GM21526 (cell line): ENCODE results near the gene GARNL3.

Source experiments
- ATAC-seq: cut with Tn5 transposase; IDR thresholded peaks from one replicate; pipeline ENCODE4 v1.9.1; 2021; ENCODE audit warnings: moderate library complexity; ENCODE audit not compliant: unreplicated experiment, low FRiP score

The GARNL3 gene

DNA sequence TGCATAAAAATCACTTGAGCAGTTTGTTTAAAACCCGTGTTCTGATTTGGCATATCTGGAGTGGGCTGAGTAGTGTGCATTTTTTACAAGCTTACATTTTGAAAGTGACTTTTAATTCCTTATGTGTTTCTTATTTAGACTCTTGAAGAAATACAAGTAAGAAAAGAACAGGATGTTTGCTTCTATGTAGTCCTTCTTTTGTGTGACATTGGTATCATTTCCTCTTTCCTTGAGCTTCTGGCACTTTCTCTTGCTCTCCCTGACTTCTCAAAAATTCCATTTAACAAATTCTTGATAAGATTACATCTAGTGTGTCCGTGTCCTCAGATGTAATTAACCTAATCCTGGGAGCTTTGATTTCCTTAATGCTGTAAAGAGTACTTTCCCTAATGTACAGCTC is 12.5 kb downstream of the GARNL3 start:
- no peak for ATAC-seq

DNA sequence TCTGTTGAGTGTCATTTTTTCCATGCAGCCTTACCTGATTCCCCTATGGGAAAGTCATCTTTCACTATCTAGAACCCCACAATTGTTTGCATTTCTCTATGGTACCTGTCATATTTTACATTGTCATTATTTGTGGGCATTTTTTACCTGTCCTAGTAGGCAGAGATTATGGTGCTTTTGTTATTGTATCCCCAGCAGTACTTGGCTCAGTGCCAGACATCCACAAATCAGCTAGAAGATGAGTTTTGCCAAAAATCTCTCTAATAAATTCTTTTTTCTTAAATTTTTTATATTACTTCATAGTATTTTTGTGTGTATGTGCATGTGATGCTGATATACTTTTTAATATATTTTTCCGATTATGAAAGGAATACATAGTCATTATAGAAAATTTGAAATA is 13.2 kb downstream of the GARNL3 start:
- no peak for ATAC-seq

DNA sequence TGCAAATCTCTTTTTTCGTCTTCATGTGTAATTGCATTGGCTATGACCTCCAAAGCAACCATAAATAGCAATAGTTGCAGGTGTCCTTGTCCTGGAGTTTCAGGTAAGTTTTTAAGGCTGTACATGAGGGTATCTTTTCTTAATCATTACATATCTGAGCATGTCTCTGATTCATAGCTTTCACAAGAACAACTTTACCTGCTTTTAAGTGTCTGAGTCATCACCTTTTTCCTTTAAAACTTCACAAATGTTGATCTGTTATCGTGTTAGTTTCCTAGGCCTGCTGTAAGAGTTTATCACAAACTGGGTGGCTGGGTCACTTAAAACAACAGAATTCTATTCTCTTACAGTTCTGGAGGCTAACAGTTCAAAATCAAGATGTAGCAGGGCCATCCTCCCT is 13.8 kb downstream of the GARNL3 start:
- no peak for ATAC-seq

DNA sequence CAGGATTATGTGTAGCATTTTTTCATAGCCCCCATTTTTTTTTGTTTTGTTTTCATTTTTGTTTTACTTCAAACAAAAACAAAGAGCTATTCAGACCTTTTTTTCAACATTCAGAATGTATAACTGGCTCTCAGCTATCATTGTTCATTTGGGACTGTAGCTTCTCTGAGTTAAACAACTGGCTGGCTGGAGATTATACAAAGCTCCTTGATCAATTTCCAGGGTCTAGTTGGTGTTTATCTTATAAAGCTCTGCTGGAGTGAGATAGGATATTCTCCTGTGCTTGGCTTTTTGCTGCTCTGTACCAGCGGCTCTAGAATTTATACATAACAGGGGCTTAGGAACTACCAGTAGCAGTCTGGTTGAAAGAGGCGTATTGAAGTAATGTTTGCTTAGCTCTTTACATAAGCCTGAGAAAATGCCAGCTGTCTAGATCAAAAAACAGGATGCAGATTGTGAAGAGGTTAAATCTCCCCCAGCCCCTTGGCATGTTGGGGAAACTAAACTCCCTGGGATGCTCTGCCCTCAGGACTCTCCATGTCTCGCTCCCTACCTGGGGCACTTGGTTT is 15.2 kb downstream of the GARNL3 start:
- no peak for ATAC-seq

DNA sequence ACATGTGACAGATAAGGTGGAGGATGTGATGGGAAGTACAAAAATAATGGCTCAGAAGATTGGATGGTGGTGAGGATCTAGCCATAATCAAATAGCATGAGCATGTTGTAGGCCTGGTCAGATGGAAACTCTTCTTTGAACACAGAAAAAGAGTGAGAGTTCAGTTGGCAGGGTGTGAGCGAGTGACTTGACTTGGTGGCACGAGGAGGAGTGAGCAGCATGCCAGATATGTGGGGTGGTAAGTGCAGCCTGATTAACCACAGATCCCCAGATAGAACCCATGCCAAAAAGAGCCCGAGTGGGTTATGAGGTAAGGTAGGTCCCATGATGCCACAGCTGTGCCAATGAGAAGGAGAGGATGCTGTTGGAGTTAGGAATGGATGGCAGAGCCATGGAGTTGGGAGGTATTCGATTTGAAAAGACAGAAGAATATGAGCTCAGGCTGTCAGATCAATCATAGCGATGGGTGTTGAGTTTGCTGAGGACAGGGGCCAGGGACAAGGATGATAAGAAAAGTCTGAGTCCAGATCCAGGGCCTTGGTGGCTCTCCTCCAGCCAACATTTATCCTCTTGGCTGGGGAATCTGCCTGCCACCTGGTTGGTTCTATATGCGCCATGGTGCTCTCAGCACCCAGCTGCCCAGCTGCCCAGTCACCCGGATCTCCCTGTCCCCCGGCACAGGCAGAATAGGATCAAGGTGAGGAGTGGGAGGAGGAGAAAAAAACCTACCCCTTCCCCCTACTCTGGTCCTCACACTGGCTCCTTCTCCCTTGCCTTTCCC is 16.5 kb downstream of the GARNL3 start:
- ATAC-seq: no peak

DNA sequence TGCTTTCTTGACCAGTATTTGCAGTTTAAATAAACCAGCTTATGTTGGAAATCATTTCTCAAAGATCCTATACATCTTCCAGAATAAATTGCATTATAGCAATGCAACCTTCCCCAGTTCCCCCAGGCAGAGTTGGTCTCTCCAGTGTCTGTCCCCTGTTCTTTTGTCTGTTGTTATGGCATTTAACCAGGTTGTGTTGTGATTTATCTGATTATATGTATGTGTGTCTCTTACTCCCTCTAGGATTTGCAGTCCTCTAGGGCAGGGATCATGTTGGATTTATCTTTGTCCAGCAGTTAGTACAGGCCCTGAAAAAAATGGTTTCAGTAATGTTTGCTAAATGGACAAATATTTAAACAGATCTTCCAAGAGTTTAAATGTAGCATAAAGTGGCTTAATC is 17.3 kb downstream of the GARNL3 start:
- ATAC-seq: no peak

DNA sequence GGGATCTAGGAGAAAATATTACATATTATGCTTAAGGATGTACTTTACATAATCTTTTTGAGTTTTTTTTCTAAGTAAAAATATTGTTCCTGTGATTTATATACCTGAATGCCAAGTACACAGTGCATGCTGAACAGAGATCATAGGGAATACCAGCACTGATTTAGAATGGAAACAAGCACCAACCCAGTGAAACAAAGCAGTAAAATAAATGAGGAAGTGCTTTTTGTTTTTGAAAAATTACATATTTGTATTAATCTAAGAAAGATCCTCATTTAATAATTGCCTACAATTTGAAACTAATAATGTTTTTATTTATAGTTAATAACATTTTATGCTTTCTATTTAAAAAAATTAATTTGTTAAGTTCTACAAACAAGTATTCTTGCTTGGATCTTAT is 18.0 kb downstream of the GARNL3 start:
- ATAC-seq: no peak

DNA sequence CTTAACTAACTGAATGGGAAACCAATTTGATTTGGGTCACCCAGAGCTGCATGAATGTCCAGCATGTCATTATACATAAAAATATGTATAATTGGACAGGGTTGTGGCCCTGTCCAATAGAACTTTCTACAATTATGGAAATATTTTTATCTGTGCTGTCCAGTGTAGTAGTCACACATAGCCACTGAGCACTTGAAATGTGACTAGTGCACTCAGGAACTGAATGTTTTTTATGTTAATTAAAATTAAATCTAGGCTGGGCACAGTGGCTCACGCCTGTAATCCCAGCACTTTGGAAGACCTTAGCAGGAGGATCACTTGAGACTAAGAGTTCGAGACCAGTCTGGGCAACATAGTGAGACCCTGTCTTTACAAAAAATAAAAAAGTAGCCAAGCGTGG is 18.6 kb downstream of the GARNL3 start:
- ATAC-seq: no peak

DNA sequence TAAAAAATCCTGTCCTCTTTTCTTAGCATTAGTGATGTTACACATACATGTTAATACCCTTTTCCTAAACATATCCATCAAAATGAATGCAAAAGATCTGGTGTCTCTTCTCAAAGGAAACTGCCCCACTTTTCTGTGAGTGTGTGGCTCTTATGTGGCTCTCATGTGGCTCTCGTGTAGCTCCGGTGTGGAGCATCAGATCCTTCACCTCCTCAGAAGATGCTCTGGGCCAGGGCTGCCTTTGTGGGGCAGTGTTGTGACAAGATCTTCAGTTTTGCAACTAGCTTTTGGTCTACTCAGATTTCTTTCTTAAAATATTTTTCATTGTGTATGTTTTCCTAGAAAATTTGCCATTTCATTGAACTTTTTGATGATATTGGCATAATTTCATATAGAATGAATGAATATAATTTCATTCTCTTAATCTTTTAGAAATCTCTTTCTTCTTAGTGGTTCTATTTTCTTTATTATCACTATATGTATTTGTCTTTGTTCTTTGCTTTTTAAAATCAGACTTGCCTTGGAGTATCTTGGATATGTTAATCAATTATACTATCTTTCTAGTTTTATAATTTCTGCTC is 19.4 kb downstream of the GARNL3 start:
- ATAC-seq: no peak

DNA sequence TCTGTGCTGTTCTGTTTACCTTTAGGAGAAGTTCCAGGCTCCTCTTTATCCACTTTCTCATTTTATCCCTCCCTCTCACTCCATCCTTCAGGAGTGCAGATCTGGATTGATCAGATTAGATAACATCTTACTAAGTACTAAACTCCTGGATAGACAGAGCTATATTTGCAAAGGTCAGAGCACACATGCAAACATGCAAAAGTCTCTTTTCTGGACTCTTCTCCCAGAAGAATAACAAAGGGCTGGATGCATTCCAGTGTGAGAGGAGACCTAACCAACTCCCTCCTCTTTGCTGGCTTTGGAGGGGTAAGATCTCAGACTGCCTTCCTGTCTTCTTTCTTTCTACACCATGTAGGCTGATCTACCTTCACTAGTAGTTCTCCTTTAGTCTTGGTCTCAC is 21.4 kb downstream of the GARNL3 start:
- ATAC-seq: no peak

DNA sequence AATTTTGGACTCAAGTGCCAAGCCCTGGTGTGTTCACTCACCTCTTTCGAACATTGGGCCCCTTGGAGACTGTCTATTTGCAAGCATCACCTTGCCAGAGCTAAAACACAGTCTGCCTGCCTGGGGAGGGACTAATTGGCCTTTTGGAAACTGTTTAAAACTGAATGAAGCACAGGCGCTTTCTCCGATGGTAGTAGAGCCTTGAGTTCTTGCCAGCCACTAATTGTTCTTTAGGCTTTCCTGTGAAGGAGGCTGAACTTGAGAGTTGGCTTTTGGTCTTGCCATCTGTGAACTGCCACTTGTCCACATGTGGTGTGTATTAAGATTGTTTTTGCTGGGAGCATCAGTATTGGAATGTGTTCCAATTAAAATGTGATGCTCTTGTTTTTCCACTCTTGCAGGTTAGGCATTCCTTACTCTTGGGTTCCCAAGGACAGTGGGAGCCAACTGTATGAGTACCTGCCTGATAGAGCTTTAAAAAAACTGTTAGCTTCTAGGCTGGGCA is 26.0 kb downstream of the GARNL3 start:
- no peak for ATAC-seq

DNA sequence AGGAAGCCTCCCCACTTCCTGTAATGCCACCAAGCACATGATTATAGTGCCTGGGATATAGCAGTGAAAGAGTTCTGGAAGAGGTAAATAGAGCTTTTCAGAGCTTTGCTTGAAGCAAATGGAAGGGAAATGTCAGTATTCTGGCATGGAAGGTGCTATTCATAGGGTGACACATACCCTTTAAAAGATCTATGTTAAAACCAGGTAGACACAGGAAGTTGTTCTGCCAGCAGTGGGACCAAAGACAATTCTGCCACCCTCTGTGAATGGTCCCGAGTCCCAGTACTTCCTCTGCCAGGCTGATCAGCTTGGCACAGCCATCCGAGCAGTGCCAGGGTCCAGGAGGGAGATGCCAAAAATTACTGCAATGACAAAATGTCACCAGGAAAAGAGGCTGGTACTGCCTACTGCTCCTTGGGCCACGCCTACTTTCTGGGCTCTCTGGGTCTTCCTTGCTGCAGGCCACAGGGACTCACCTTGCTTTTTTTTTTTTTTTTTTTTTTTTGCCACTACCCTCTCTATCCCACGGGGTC is 26.7 kb downstream of the GARNL3 start:
- no peak for ATAC-seq

DNA sequence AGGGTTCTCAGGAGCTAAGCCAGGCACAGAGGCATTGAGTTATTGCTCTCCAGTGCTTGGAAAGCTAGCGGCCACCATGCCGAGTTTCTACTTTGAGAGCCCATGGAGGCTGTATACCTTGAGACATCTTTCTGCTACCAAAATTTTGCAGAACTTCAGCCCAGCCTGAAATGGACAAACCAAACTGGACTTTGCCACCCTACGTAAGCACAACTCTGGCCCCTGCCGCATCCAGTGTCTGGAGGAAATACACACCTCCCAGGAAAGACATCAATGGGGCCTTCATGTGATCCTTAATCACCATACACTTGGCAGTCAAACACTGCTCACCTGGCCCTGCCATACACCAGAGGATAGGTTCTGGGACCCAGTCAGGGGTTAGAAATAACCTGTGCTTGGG is 27.8 kb downstream of the GARNL3 start:
- no peak for ATAC-seq

DNA sequence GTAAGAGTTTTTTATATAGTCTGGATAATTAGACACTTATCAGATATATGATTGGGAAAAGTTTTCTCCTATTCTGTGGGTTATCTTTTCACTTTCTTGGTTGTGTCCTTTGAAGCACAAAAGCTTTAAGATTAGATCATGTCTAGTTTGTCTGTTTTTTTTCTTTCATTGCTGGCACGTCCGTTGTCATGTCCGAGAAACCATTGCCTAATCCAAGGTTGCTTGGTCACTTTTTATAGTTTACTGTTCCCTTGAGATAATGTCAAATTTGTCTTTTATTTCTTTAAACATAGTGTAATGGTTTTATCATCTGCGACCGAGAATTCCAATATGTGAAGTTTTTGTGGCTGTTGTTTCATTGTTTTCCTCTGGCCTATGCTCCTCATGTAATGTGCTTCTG is 28.8 kb downstream of the GARNL3 start:
- ATAC-seq: no peak

DNA sequence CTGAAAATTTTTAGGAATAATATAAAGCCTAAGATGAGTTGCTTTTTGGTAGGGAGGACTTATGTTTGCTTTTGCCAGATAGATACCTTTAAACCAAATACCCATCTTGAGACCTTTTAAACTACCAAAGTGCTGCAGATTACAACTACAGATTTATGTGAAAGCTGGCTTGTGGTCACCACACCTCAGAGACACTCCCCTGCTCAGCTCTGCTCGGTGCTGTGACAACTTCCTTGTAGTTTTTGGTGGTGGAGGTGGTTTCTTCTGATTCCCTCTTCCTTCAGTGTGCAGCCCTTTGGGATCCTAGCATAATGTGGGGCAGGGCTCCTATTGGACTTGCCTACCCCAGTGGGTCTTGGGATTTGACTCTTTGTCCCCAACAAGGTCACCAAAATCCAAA is 29.2 kb downstream of the GARNL3 start:
- ATAC-seq: no peak

DNA sequence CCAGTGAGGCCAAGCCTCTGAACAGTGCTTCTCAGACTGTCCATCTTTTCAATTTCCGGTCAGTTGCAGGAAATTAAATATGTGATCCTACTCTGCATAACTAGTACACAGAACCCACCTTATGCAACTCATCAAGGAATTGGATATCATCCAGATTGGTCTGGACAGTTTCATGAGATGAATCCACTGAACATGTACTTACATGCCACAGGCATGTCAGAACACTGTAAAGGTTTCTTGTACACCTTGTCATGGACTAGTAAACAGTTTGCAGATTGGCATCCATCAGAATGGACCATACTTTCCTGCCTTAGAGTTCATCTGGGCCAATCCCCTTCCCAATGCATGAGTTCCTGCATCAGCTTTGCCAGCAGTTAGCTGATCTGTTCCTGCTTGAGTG is 30.4 kb downstream of the GARNL3 start:
- no peak for ATAC-seq

DNA sequence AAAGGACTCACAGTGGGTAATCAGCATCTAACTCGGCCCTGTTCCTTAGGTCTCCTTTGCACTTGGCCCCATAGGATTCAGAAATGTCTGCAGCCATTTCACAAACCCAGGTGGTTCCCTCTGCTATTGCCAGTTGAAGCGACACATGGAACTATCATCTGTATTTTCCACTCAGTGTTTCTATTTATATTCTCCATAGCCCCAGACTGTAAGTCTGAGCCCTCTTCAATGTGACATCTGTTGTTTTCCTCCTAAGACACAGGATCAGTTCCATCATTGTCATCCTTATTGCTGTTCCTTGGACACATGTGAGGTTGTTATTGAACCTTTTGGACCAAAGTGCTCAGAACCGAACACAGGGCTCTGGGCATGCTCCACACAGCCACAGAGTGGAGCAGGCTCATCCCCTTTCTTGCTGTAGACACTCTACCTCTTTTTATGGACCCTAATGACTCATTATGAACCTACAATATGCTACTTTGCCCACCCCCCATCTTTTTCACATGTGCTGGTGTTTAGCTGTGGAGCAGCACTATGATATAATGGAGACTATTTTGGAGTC is 36.4 kb downstream of the GARNL3 start:
- no peak for ATAC-seq

DNA sequence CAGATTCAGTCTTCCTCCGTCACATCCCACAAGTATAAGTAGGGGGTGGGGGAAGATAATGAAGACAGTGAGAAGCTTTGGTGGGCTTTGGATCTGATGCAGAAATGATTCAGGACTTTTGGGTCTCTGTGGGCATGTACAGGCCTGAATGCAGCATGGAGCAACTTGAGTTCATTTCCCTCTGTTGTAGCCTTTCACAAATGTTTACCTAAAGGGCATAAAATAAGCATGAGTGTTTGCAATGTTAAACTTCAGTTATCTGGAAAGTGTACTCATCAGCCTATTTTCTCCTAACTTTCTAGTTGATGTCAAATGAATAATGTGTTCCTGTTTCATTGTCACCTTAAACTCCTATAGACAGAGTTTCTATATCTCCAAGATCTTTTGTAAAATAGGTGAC is 39.3 kb downstream of the GARNL3 start:
- no peak for ATAC-seq

DNA sequence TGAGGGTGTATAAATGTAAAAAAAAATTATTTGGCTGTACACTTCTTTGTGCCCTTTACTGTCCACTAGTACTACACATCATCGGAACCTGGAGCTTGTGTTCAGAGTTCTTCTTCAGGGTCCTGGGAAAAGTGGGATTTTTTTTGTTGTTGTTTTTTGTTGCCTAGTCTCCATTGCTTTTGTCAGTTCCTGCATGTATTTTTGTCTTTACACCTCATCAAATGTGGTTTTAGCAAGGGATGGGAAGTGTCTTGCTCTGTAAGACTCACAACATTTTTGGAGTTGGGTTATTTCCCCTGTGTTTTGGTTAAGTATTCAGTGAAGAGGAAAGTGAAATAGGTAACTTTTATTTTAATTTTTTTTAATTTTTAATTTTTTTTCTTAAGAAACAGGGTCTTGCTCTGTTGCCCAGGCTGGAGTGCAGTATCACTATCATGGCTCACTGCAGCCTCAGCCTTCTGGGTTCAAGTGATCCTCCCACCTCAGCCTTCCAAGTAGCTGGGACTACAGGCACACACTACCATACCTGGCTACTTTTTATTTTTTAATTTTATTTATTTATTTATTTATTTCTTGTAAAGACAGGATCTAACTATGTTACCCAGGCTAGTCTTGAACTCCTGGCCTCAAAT is 40.7 kb downstream of the GARNL3 start:
- no peak for ATAC-seq

DNA sequence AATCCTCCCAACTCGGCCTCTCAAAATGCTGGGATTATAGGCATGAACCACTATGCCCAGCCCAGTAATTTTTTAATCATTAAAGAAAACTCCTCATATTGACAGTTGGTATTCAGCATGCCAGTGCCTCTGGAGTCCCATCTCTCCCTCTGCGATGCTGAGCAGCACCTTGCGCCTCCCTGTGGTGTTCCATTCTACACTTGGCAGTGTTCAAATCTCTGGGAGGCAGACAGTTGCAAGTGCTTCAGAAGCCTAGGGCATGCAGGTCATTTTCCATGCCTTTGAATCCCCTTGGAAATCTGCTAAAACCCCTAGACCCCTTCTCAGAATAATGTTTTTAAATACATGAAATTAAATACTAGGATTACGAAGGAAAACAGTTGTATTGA is 41.3 kb downstream of the GARNL3 start:
- no peak for ATAC-seq

DNA sequence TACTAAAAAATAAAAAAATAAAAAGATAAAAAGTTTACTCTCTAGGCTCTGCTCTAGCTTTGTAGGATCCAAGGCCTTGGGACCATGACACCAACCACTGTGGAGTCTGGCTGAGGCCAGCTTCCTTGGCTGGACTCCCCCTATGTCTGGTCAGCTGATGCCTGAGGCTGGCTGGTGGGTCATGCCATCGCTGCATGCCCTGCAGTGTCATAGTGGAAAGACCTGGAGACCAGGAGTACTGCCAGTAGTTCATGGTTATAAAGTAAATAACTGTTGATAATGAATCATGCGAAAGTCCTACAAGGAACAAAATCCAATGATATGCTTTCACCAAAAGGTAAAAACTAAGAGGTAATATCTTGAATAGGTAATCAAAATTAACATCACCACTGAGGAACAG is 43.2 kb downstream of the GARNL3 start:
- no peak for ATAC-seq
